Stimulated activated naive CD4-positive, alpha-beta T cell treated with Interleukin-2 at 50 U/mL for 16 hours (primary cell): ENCODE data around the gene CIAO3.

Source experiments
- DNase-seq: peaks from one replicate; lab custom pipeline; 2025; lab: John Stamatoyannopoulos, UW

Gene CIAO3

DNA sequence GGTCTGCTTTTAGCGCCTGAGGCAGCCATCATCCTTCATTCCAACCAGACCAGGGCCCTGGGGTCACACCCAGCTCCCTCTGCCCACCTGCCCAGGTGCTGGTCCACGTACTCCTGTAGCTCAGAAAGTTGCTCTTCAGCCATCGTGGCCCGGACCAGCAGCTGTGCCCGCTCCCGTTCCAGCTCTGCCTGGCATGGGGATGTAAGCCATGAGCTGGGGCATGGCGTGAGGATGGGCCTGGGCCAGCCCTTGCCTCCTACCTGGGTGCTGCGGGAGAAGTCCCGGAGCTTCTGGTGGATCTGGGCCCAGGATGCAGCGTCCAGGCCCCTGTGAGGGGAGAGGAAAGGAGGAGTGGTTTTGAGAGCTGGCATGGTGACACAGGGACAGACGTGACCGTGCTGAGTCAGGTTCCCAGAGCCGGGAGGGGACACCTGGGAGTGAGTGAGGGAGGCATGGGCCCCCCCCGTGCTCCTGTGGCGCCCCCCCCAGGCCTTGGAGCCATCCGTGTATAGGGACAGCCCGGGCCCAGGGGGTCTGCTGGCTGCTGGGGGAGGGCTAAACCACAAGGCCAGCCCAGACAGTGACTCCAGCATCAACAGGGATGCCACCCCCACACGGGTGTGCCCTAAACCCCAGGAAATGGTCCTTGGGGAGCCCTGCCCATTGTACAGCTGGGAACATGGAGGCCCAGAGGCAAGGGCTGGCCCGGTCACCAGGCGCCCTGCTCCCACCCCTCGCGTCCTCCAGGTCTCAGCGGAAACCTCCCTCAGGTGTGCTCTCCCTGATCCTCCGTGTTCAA, 17.8 kb downstream of the CIAO3 start:
- no peak for DNase-seq

DNA sequence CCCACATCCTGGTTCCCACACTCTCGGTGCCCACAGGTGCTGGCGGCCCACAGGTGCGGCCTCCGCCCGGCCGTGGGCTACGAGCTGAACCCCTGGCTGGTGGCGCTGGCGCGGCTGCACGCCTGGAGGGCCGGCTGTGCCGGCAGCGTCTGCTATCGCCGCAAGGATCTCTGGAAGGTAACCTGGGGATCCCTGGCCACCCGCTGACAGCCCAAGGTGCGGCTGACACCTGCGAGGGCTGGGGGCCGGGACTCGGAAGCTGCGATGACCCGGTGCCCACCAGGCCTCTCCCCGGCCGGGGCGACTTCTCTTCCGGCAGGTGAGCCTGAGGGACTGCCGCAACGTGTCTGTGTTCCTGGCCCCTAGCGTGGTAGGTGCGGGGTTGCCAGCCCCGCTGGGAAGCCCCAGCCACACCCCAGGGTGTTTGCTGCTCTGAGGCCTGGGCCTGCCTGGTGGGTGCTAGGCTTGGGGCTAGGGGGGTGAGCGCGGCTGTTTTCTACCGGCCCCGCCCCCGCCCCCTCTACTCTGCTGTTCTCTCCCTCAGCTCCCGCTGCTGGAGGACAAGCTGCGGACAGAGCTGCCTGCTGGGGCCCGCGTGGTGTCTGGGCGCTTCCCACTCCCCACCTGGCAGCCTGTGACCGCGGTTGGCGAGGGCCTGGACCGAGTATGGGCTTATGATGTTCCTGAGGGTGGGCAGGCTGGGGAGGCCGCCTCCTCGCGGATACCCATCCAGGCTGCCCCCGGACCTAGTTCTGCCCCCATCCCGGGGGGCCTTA, 18.8 kb downstream of the CIAO3 start:
- DNase-seq: no peak

DNA sequence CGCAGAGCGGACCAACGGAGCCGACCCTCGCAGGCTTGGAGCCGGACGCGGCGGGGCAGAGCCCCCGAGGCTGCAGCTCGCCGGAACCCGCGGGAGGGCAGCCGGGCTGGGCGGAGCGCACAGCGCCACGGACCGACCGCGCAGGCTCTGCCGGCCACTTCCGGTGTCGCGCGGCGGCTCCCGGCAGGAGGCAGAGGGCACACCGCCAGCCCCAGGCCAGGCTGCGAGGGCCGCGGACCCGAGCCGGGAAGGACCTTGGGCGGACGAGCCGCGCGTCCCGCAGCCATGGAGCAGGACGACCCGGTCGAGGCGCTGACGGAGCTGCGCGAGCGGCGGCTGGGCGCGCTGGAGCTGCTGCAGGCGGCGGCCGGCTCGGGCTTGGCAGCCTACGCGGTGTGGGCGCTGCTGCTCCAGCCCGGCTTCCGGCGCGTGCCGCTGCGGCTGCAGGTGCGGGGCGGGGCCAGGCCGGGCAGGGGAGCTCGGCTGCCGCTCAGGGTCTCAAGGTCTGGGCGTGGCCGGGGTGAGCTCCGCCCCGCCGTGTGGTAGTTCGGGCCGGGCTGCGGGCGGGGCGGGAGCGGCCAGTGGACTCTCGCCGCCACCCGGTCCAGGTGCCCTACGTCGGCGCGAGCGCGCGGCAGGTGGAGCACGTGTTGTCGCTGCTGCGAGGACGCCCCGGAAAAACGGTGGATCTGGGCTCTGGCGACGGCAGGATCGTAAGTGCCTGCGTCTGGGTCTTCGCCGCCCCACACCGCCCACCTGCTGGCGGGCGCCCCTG, 19.6 kb downstream of the CIAO3 start, which contains the start of gene ANTKMT:
TSS of gene ANTKMT (plus strand) at position 157 of the 775 bp plus-strand sequence. CDS start at position 286, 129 bp downstream.
- peak; percentile 69 for DNase-seq

DNA sequence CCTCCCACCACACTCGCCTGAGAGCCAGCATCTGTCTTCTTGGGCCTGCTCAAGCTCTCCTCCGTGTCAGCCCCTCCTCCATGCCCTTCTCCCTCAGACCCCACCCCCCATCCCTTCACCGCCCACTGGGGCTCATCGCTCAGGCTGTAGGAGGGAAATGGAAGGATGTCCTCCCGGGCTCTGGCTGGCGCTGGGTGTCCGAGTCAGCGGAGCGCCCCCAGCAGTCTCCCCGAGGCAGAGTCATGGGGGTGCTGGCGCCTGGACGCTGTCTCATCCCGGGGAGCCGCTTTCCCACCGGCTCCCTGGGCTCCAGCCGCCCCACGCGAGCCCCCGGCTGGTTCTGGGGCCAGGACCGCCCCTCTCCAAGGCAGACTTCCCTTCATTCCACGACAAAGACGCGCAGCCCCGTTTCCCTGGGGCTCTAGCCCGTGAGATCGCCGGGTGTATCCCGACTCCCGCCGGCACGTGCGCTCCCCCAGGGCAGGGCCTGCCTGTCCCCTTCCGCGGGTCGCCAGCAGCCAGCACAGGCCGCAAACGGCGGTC, 20.3 kb downstream of the CIAO3 start:
- no peak for DNase-seq

DNA sequence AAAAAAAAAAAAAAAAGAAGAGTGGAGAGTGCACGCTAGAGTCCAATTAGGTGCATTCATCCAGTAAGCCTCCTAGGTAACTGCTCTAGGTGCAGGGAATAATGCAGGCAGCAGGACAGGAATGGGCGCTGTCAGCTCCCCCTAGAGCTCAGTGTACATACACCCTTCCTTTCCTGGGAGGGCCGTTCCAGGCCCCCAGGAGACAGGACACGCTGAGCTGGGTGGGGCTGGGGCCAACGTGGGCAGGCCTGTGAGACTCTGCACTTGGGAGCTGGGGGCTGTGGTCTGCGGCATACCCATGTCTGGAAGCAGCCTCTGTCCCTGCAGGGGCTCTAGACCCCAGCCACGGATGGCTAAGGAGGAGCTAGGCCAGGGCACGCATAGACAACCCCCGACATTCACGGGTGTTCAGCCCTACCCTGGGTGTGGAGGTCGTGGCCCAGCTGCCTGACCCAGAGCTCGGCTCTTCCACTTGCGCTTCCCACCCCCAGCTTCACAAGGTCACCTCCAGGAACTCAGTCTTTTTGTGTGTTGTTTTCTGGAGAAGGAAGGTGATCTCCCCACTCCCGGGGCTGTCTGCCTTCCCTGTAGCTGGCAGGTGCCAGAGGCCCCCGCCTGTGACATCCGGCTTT, 20.9 kb downstream of the CIAO3 start:
- no peak for DNase-seq

DNA sequence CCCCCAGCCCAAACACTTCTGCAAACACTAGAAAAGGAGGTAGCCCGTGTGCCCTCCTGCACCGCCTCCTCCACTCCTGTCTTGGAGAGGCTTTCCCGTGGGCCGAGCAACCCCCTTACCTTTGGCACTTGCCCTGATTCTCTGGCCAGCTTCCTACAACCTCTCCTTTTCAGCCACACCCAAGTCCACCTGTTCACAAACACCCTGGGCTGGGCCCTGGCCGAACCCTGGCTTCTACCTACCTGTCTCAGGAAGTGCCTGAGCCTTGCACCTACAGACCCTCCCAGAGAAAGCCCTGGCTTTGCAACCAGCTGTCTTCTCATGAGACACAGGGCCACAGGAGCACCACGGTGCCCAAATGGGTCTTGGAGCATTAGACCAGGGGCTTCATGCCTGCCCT, 21.9 kb downstream of the CIAO3 start:
- DNase-seq: no peak

DNA sequence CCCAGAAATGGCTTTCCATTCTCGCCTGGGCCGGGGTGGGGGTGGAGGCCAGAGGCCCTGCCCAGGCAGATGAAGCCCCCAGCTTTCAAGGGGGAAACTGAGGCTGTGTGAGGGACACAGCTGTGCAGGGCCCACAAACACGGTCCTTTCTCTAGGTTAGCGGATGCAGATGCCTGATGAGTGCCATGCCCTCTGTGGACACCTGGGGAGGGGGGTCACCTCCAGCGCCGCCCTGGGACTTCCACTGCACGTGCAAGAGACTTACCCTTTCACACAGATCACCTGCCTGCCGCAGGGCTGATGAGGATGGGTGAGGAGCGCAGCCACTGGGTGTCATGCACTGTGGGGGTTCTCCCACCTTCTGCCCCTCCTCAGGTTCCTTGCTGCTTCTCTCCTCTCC, 22.4 kb downstream of the CIAO3 start:
- DNase-seq: no peak

DNA sequence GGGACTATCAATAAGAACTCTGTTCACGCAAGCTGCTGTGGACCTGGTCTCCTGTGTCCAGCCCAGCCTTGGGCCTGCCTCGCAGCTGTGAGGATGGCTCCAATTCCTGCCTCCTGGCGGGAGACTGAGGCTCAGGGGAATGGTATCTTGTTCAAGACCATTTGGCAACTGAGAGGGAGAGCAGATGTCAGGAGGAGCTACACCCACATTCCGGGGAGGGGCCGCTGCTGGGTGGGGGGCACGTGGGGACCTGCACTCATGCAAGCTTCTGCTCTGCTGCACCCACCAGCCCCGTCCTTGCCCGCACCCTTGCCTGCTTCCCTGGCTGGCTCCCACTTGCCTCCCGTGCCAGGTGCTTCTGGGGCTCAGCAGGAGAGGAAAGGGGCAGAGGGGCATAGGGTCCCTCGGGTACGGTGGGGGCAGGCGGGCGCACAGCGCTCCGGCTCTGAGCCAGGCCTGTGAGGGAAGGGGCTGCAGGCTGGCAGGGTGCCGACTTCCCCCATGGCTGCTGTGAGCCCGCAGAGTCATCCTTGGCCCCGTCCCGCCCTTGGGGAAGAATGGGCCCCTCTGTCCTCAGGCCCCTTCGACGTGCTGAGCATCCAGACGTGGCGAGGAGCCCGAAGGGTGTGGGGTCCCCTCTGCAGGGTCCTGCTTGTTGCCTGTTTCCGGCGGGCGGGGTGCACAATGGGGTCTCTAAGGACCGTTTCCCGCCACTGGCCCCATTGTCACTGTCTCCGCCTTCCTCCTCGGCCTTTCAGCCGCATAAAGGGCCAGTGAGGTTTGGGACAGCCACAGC, 23.1 kb downstream of the CIAO3 start:
- no peak for DNase-seq

DNA sequence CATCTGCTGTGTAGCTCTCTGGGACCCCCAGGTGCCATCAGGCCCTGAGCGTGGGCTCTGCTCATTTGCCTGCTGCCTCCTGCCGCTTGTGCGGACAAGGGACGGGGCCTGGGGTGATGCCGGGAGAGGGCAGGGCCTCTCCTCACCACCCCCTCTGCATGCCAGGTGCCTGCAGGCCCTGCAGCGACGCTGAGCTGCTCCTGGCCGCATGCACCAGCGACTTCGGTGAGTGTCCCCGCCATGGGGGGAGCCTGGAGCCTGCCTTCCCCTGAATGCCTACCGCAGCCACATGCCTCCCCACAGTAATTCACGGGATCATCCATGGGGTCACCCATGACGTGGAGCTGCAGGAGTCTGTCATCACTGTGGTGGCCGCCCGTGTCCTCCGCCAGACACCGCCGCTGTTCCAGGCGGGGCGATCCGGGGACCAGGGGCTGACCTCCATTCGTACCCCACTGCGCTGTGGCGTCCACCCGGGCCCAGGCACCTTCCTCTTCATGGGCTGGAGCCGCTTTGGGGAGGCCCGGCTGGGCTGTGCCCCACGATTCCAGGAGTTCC, 23.9 kb downstream of the CIAO3 start:
- DNase-seq: no peak

DNA sequence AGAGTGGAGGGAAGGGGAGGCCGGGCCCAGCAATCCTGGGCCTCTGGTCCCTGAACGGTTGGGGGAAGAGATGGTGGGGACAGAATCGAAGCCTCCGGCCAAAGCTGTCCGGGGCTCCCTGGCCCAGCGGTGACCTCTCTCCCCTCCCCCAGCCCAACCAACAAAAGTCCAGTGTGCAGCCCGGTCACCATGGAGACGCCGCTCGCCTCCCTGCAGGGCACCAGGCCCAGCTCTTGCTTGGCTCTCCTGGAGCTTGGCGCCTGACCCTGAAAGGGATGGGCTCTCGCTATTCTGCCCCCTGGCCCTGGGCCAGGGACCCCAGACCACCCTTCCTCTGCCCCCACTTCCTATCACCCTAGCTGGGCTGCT, 24.6 kb downstream of the CIAO3 start:
- no peak for DNase-seq

DNA sequence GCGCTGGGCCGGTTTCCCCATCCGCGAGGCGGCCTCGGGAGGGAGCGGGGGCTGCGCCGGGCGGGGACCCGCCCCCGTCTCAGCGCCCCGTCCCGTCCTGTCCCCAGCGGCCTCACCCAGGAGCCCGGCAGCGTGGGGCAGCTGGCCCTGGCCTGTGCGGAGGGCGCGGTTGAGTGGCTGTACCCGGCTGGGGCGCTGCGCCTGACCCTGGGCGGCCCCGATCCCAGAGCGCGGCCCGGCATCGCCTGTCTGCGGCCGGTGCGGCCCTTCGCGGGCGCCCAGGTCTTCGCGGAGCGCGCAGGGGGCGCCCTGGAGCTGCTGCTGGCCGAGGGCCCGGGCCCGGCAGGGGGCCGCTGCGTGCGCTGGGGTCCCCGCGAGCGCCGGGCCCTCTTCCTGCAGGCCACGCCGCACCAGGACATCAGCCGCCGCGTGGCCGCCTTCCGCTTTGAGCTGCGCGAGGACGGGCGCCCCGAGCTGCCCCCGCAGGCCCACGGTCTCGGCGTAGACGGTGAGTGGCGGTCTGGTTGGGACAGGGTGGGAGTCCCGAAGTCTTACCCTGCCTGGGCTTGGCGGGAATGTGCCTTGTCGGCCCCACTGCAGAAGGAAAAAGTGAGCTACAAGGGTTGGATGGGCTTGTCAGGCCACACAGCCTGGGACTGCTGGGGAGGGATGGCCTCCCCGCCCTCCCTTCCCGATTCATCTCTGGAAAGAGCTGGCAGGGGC, 25.2 kb downstream of the CIAO3 start:
- no peak for DNase-seq

DNA sequence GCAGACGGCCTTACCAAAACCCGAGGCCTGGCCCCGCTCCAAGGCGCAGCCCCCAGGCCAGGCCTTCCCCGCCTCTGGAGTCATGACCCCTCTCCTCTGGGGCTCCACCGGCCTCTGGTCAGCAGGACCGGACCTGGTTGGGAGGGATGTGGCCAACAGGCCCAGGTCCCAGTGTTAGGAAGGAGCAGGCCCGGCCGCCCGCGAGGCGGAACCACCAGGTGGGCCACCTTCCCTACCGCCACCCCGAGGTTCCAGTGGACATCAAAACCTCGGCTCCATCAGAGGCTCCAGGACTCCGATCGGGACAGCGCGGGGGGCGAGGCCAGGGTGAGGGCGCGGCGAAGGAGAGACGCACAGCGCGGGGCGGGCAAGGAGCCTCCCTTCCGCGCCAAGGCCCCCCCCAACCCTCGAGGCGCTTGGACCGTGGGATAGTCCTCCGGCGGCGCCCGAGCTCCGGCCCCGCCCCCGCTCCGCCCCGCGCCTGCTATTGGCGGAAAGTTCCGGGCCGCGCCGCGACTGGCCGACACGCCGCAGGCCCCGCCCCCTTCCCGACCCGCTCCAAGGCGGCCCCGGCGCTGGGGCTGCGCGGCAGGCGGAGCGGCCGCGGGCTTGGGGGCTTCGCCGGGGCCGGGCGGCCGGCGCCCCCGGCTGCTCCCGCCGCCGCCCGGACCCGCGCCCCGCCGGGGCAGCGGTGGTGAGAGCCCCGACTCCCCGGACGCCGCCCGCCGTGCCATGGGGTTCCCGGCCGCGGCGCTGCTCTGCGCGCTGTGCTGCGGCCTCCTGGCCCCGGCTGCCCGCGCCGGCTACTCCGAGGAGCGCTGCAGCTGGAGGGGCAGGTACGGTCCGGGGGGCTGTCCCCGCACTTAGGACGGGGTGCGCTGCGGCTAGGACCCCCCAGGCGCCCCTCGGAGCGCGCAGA, 26.0 kb downstream of the CIAO3 start, which contains the start of gene METRN:
TSS of gene METRN (plus strand) at position 561 of the 919 bp plus-strand sequence. CDS start at position 733, 172 bp downstream.
- peak; percentile 86 for DNase-seq

DNA sequence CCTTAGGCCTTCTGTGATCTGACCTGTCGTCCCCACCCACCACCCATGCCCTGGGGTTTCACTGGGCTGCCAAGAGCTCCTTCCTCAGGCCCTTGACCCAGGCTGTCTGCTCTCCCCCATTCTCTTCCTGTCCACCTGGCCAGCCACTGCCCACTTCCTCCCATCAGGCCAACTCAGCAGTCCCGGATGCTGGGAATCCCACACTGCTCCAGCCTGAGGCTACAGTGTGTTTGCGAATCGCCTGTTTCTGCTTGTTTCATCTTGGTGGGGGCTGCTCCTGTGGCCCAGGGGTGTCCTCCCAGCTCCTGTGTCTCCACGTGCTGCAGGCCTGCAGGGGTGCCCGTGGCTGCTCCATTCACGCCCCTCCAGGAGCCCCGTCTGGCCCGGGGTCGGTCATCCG, 26.7 kb downstream of the CIAO3 start:
- no peak for DNase-seq

DNA sequence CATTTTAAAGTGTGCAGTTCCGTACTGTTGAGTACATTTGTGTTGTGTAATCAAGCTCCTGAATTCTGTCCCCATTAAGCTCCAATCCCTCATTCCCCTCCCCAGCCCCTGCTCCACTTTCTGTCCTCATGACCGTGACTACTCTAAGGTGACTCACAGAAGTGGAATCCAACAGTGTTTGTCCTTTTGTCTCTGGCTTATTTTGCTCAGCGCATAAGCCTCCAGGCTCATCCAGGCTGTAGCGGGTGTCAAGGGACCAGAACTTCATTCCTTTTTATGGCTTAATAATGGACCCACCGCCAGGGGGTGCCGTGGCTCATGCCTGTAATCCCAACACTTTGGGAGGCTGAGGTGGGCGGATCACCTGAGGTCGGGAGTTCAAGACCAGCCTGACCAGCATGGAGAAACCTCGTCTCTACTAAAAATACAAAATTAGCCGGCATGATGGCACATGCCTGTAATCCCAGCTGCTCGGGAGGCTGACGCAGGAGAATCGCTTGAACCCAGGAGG, 28.0 kb downstream of the CIAO3 start:
- DNase-seq: peak; percentile 43

DNA sequence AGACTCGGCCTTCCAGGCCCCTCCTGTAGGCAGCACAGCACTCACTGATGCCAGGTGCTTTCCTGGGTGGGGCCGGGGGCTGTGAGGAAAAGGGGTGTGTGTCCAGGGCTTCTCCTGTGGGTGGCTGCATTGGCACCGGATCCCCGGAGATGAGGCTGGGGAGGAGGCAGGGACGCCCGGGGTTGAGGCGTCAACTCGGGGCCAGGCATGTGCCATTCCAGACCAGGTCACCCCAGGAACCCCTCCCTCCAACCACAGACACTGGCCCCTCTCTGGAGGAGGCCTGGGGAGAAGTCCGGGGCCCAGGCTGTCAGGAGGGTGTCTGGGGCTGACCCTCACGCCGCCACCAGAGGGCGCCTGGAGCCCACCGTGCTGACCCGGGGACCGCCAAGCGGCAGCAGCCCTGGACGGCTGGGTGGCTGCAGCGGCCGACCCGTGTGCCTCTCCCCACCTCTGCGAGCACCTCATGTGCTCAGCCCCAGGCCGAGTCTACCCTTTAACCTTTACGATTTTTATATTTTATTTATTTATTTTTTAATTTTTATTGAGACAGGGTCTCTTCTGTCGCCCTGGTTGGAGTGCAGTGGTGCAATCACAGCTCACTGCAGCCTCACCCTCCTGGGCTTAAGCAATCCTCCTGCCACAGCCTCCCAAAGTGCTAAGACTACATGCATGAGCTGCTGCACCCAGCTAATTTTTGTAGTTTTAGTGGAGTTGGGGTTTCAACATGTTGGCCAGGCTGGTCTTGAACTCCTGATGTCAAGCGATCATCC, 29.1 kb downstream of the CIAO3 start:
- DNase-seq: peak; percentile 71

DNA sequence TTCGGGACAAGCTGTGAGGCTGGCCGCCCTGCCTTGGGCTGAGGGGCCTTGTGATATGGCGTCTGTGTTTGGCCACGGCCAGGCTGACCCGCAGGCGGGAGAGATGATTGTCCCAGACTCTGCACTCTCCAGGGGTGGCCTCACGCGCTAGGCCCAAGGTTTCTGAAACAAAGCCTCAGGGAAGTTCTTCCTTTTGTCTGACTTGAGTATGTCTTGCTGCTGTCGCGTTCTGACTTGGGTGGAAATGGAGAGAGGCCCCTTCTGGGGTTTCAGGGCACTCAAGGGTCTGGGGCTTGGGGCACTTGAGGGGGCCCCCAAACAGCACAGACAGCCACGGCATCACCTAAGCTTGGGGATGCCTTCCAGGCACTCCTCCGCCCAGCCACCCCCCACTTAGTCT, 29.7 kb downstream of the CIAO3 start:
- no peak for DNase-seq

DNA sequence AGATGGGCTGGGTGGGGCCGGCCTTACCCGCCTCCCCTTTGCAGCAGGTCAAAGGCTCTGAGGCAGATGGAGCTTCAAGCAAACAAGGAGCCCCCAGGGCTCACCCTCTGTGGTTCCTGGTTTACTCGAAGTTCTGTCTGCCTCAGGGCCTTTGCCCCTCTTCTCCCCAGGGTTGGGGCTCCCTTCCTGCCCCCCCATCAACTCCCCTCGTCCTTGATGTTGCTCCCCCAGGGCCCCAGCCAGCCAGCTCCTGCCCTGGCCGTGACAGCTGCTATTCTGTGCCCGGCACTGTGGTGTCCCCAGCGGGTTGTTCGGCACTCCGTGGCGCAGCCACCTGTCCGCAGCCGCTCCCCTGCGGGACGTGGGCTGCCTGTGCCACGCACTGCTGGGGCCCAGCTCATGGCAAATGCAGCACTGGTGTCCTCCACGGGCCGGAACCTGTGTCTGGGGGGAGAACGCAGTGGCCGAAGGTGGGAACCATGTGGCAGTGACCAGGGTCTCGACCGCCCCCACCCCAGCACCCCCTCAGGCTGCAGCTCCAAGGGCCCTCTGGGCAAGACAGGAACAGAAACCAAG, 30.2 kb downstream of the CIAO3 start:
- DNase-seq: no peak
